Erythroblast (primary cell): ENCODE results near the gene TAF3.

Source experiments
- GATA1 ChIP-seq: IDR thresholded peaks from 2 replicates; pipeline ENCODE4 v1.6.1; 2011; ENCODE audit warnings: low read depth, mild to moderate bottlenecking, control low read depth, low read length, moderate library complexity
- POLR2A ChIP-seq: IDR thresholded peaks from 2 replicates; pipeline ENCODE4 v1.6.1; 2011; ENCODE audit warnings: mild to moderate bottlenecking, low read length

DNA sequence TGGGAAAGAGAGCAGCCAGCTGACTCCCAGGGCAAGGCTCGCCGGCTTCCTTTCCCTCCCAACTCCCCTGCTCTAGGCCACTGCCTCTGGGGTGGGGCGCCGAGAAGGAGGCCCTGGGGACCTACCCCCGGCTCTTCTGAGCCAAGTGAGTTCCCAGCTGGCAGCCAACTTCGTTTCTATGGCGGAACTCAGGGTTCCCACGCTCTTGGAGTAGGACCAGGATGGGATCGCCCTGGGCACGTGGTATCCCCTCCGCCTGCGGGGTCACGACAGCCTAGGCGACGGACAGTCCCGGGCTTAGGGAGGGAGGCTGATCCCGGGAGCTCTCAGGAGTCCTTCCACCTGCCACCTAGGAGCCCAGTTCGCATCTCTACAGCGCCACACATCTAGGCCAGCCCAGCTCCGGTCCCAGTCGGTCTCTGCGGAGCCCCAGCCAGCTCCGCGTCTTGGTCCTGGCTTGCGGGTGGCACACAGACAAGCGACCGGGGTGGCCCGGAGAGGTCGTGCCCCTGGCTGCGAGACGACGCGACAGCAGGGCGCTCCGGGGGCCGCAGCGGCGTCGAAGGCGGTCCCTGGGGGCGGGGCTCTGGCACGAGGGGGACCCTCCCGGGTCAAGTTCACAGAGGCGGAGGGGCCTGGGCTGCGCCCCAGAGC is 215.6 kb downstream of the TAF3 start:
- TF ChIP-seq POLR2A (no peak), GATA1 (no peak)
